ENCODE measurements around the gene ARMH3.

DNA sequence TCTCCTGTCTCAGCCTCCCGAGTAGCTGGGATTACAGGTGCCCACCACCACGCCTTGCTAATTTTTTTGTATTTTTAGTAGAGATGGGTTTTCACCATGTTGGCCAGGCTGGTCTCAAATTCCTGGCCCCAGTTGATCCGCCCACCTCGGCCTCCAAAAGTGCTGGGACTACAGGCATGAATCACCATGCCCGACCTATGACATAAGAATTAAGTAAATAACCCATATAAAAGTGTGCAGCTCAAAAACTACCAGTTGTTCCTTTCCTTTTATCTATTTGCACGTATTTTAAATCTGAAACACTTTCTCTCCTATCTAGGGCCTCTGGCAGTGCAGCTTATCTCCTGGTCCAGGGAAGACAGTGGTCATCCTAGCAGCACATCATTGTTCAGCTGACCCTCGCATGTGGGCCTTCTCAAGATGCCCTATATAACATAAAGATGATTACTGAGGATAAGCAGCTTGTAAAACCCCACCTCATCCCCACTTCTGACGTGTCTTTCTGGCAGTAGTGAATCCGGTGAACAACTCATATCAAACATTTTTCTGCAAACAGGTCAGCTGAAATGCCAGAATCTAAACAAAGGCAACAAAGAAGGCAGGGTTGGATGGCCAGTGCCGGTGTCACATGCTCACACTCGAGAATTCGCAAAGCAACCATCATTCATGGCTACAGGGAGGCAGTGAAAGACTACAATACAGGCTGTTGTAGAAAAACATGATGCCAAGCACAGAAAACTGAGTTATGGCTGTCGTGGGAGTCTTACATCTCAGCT, 176.3 kb downstream of the ARMH3 start:
- TF ChIP-seq, protein P1, sequence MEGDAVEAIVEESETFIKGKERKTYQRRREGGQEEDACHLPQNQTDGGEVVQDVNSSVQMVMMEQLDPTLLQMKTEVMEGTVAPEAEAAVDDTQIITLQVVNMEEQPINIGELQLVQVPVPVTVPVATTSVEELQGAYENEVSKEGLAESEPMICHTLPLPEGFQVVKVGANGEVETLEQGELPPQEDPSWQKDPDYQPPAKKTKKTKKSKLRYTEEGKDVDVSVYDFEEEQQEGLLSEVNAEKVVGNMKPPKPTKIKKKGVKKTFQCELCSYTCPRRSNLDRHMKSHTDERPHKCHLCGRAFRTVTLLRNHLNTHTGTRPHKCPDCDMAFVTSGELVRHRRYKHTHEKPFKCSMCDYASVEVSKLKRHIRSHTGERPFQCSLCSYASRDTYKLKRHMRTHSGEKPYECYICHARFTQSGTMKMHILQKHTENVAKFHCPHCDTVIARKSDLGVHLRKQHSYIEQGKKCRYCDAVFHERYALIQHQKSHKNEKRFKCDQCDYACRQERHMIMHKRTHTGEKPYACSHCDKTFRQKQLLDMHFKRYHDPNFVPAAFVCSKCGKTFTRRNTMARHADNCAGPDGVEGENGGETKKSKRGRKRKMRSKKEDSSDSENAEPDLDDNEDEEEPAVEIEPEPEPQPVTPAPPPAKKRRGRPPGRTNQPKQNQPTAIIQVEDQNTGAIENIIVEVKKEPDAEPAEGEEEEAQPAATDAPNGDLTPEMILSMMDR (IDR thresholded peaks at IDR 0.05), result no peak
- TF ChIP-seq POLR2A (IDR thresholded peaks at IDR 0.05), result no peak

All from body of pancreas (tissue), 4 donors.